Activated T-cell treated with anti-CD3 and anti-CD28 coated beads, Interleukin-2, amount 50 U/mL, for 4 hours (primary cell): ENCODE measurements around the gene RAVER2. TPM values are rescaled to one million over a fixed set of nuclear protein-coding genes. Genes with fewer than 3 reads are reported as not detected.
A peak's percentile ranks its signal among the peaks of the same experiment; 100 is the strongest.
"Not testable (repeated sequence)": the region's sequence is repeated elsewhere in the genome, so short reads cannot be mapped to it uniquely, and the experiment has no call there.

Source experiments
- ATAC-seq, 2 donors: fragments of 200-7000 bp; cut with Tn5 transposase; one replicate each; pipeline ENCODE4 v1.10.0; 2021
- DNase-seq: peaks from one replicate; pipeline ENCODE4 v3.0.0-alpha.2; 2020
- H3K27me3 Mint-ChIP-seq: one replicate; pipeline ENCODE4 v1.8.0; 2021; ENCODE audit warnings: low read depth, mixed read lengths
- H3K36me3 Mint-ChIP-seq: one replicate; pipeline ENCODE4 v1.8.0; 2022; ENCODE audit warnings: mixed read lengths; ENCODE audit not compliant: insufficient read depth
- H3K4me1 Mint-ChIP-seq: one replicate; pipeline ENCODE4 v1.8.0; 2021; ENCODE audit warnings: low read depth, mixed read lengths
- H3K4me3 Mint-ChIP-seq: one replicate; pipeline ENCODE4 v1.8.0; 2021; ENCODE audit warnings: mild to moderate bottlenecking, moderate library complexity, mixed read lengths
- H3K9me3 Mint-ChIP-seq: one replicate; pipeline ENCODE4 v1.8.0; 2021; ENCODE audit warnings: mixed read lengths
- total RNA-seq, 3 donors: library from RNA; stranded (reverse); gene quantifications; one replicate each; pipeline ENCODE4 v1.2.1, GENCODE V29; 2021

Gene RAVER2
- 1 to 10 TPM; 1.2 to 1.8 (median 1.3) TPM for total RNA-seq

- DNase-seq = peak; percentile 45
- Mint-ChIP-seq H3K4me1 (peaks cover 17% of the 10 kb centered on the region), H3K9me3 (no peaks in the 10 kb centered on the region), H3K36me3 (no peaks in the 10 kb centered on the region), H3K27me3 (peaks cover 2% of the 10 kb centered on the region), H3K4me3 (peak within 1 kb of the TSS; percentile 79)
- peak; percentile 87 to 88 for ATAC-seq
These were observed at the start of gene RAVER2 for GRCh38 chr1:64744492-64745180. Gene RAVER2, plus strand, starts transcription at chr1:64745075. Its CDS starts 98 bp downstream, at chr1:64745173.

DNA sequence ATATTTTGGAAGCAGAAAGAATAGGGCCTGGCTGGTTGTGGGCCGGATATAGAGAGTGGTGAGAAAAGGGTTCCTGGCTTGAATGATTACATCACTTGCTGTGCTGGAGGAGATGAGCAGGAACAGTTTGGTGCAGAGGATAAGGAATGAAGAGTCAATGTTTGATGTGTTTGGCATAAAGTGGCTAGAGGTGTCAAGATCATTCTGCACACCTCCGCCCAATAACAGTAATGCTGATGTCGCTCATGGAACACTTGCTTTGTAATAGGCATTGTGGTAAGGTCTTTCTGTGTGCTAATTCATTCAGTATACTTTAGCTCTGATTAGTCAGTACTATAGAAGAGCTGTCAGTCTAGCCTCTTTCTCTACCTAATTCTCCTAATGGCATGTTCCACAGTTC is 48.0 kb upstream of the RAVER2 start:
- H3K36me3 Mint-ChIP-seq = no peaks in the 10 kb centered on the region
- no peaks in the 10 kb centered on the region for H3K4me1 Mint-ChIP-seq

DNA sequence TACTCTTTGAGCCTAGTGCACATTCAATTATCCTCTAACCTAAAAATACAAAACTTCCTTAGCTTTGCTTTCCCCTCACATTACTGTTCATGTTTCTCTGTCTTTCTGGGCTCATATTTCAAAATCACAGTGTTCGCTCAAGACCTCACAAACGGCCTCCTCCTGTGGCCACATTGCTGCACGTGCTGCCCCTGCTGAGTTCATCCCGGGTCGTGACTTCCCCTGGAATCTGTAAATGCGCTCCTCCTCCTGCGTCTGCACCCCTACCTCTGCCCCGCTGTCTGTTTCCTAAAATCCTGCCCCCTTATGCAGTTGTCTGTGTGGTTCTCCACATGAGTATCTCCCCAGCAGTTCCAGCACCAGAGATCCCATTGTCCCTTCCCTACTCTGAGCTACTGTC is 45.5 kb upstream of the RAVER2 start:
- H3K4me1 Mint-ChIP-seq = no peaks in the 10 kb centered on the region
- H3K4me3 Mint-ChIP-seq = no peak overlapping the region
- ATAC-seq (no peak), DNase-seq (no peak)
- peaks cover 20% of the 10 kb centered on the region for H3K27me3 Mint-ChIP-seq
- H3K9me3 Mint-ChIP-seq = peaks cover 4% of the 10 kb centered on the region
- H3K36me3 Mint-ChIP-seq = no peaks in the 10 kb centered on the region

More for the DNA sequence above, 48.0 kb upstream of the RAVER2 start:
- no peak overlapping the region for H3K4me3 Mint-ChIP-seq
- DNase-seq (no peak), ATAC-seq (no peak)
- H3K27me3 Mint-ChIP-seq = peaks cover 12% of the 10 kb centered on the region
- H3K9me3 Mint-ChIP-seq = no peaks in the 10 kb centered on the region

DNA sequence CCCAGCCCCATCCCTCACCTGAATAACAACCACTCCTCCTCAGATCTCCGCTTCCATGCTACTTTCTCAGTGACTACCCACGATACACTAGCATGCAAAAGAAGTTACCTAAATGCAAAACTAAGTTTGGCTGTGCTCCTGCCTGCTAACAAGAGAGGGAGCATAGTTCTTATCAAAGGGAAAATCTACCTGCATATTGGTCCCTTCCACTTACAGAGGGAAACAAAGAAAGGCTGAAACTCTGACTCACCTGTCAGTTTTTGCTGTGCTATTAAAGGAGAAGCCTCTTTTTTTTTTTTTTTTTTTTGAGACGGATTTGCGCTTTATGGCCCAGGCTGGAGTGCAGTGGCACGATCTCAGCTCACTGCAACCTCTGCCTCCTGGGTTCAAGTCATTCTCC is 43.8 kb upstream of the RAVER2 start:
- no peak for DNase-seq
- no peaks in the 10 kb centered on the region for H3K36me3 Mint-ChIP-seq
- no peak for ATAC-seq

DNA sequence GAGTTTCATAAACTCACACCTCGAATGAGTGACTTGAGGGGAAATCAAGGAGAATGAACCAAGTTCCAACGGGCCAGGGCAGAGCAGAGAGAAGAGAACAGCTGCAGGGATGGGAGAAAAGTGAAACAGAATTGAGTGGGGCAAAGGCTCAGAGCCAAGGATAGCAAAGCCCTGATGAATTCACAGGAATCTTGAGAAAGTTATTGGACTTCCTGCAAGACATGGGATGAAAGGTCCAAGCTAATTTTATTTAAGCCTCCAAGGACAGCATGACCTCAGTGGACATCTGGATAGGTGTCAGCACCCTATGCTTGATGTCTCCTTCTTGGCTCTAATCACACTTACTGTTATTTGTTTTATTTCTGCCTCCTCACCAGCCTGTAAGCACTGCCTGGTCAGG is 43.0 kb upstream of the RAVER2 start:
- H3K4me1 Mint-ChIP-seq = no peaks in the 10 kb centered on the region
- H3K36me3 Mint-ChIP-seq = no peaks in the 10 kb centered on the region
- H3K4me3 Mint-ChIP-seq = no peak overlapping the region
- H3K9me3 Mint-ChIP-seq = peaks cover 4% of the 10 kb centered on the region
- ATAC-seq (no peak), DNase-seq (no peak)
- peaks cover 20% of the 10 kb centered on the region for H3K27me3 Mint-ChIP-seq

More for the DNA sequence above, 43.8 kb upstream of the RAVER2 start:
- Mint-ChIP-seq H3K27me3 (peaks cover 20% of the 10 kb centered on the region), H3K9me3 (peaks cover 4% of the 10 kb centered on the region), H3K4me1 (no peaks in the 10 kb centered on the region), H3K4me3 (no peak overlapping the region)

GRCh38 chr1:64702670-64703069 is 42.2 kb upstream of the RAVER2 start:
- H3K36me3 Mint-ChIP-seq, H3K4me1 Mint-ChIP-seq, H3K4me3 Mint-ChIP-seq, ATAC-seq, DNase-seq, H3K9me3 Mint-ChIP-seq: not testable (repeated sequence)
- peaks cover 20% of the 10 kb centered on the region for H3K27me3 Mint-ChIP-seq

- Mint-ChIP-seq H3K4me1 (no peaks in the 10 kb centered on the region), H3K36me3 (no peaks in the 10 kb centered on the region), H3K27me3 (peaks cover 20% of the 10 kb centered on the region), H3K4me3 (no peak overlapping the region), H3K9me3 (peaks cover 4% of the 10 kb centered on the region)
- DNase-seq = no peak
- ATAC-seq = no peak
These were observed 41.3 kb upstream of the RAVER2 start for GRCh38 chr1:64703600-64703999.

- ATAC-seq (no peak), DNase-seq (no peak)
- Mint-ChIP-seq H3K4me1 (no peaks in the 10 kb centered on the region), H3K27me3 (peaks cover 10% of the 10 kb centered on the region), H3K4me3 (no peak overlapping the region), H3K9me3 (peaks cover 4% of the 10 kb centered on the region), H3K36me3 (no peaks in the 10 kb centered on the region)
These were observed 39.3 kb upstream of the RAVER2 start for GRCh38 chr1:64705591-64705990.

GRCh38 chr1:64711266-64711665 is 33.6 kb upstream of the RAVER2 start:
- H3K27me3 Mint-ChIP-seq = peaks cover 4% of the 10 kb centered on the region
- no peak for ATAC-seq
- H3K4me3 Mint-ChIP-seq = no peak overlapping the region
- H3K4me1 Mint-ChIP-seq = no peaks in the 10 kb centered on the region
- no peaks in the 10 kb centered on the region for H3K9me3 Mint-ChIP-seq
- H3K36me3 Mint-ChIP-seq = no peaks in the 10 kb centered on the region
- no peak for DNase-seq

- H3K4me3 Mint-ChIP-seq = no peak overlapping the region
- peaks cover 4% of the 10 kb centered on the region for H3K27me3 Mint-ChIP-seq
- no peaks in the 10 kb centered on the region for H3K4me1 Mint-ChIP-seq
- DNase-seq = no peak
- no peaks in the 10 kb centered on the region for H3K36me3 Mint-ChIP-seq
- no peaks in the 10 kb centered on the region for H3K9me3 Mint-ChIP-seq
- ATAC-seq = no peak
These were observed 32.8 kb upstream of the RAVER2 start for GRCh38 chr1:64712049-64712448.

GRCh38 chr1:64715186-64715585 is 29.7 kb upstream of the RAVER2 start:
- Mint-ChIP-seq H3K36me3 (no peaks in the 10 kb centered on the region), H3K9me3 (peaks cover 10% of the 10 kb centered on the region), H3K4me3 (no peak overlapping the region), H3K4me1 (no peaks in the 10 kb centered on the region), H3K27me3 (peaks cover 10% of the 10 kb centered on the region)
- no peak for ATAC-seq
- no peak for DNase-seq

GRCh38 chr1:64721135-64721534 is 23.7 kb upstream of the RAVER2 start:
- Mint-ChIP-seq H3K27me3 (peaks cover 30% of the 10 kb centered on the region), H3K9me3 (peaks cover 10% of the 10 kb centered on the region), H3K36me3 (no peaks in the 10 kb centered on the region), H3K4me1 (no peaks in the 10 kb centered on the region), H3K4me3 (no peak overlapping the region)
- DNase-seq (no peak), ATAC-seq (no peak)

DNA sequence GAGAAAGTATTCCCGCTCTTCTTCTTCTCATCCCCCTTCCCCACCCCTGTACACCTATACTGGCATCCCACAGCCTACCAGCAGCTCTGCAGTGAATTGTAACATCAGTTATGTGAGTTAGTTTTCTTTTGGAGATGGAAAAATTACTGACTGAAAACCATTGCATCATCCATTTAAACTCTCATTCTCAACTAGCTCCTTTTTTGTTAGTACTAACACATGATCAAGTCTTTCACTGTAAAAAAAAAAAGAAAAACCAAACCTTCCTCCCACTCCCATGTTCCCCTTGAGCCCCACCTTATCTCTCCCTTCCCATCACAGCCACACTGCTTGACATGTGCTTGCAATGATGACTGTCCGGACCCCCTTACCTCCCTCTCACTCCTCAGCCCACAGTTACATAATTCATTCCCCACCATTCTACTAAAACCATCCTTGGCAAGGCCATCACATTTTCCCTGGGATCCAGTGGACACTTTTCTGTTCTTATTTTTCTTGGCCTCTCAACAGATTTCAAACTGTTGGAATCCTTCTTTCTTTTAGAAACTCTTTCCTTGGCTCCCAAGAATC is 23.2 kb upstream of the RAVER2 start:
- DNase-seq (no peak), ATAC-seq (no peak)
- peaks cover 30% of the 10 kb centered on the region for H3K27me3 Mint-ChIP-seq
- H3K4me1 Mint-ChIP-seq = no peaks in the 10 kb centered on the region
- H3K4me3 Mint-ChIP-seq = no peak overlapping the region
- no peaks in the 10 kb centered on the region for H3K36me3 Mint-ChIP-seq
- peaks cover 10% of the 10 kb centered on the region for H3K9me3 Mint-ChIP-seq

DNA sequence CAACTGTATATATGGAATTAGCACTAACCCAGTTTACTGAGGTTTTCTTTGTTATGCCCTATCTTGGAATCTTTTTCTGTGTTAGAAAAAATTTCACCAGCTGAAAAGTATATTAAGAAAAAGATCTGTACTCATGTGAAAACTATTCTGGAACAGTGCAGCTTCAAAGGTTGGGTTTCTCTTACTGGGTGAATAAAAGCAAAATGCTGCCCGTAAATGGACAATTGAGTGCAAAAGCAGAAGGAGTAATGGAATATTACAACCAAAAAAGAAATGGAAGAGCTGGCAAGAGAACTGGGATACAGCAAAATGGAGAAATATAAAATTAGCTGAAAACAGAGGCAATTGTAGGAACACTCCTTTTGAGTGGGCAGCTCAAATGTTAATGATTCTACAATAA is 17.0 kb upstream of the RAVER2 start:
- ATAC-seq (no peak), DNase-seq (no peak)
- Mint-ChIP-seq H3K27me3 (peaks cover 12% of the 10 kb centered on the region), H3K4me1 (no peaks in the 10 kb centered on the region), H3K4me3 (no peak overlapping the region), H3K9me3 (no peaks in the 10 kb centered on the region), H3K36me3 (no peaks in the 10 kb centered on the region)

- no peak for DNase-seq
- no peak overlapping the region for H3K4me3 Mint-ChIP-seq
- no peaks in the 10 kb centered on the region for H3K4me1 Mint-ChIP-seq
- H3K27me3 Mint-ChIP-seq = peaks cover 5% of the 10 kb centered on the region
- H3K36me3 Mint-ChIP-seq = no peaks in the 10 kb centered on the region
- ATAC-seq = no peak
- H3K9me3 Mint-ChIP-seq = no peaks in the 10 kb centered on the region
These were observed 11.1 kb upstream of the RAVER2 start for GRCh38 chr1:64733581-64734286.
